Hepatocyte (in vitro differentiated cells): ENCODE measurements around the gene FGFR1OP2. TPM values are rescaled to one million over a fixed set of nuclear protein-coding genes. Genes with fewer than 3 reads are reported as not detected.
"Not testable (repeated sequence)": the region's sequence is repeated elsewhere in the genome, so short reads cannot be mapped to it uniquely, and the experiment has no call there.

Source experiments
- DNase-seq: peaks from one replicate; pipeline ENCODE4 v3.0.0-alpha.2; 2016; ENCODE audit warnings: low spot score
- H2AFZ ChIP-seq: fragments of 200-600 bp; sonication (generic); 2 replicates; pipeline ENCODE4 v1.6.0; 2016; ENCODE audit warnings: antibody characterized with exemption, mild to moderate bottlenecking
- H3K27ac ChIP-seq: fragments of 200-600 bp; sonication (generic); 2 replicates; pipeline ENCODE4 v1.5.1; 2016; ENCODE audit warnings: mild to moderate bottlenecking
- H3K27me3 ChIP-seq: fragments of 200-600 bp; sonication (generic); 2 replicates; pipeline ENCODE4 v1.6.1; 2016
- H3K36me3 ChIP-seq: fragments of 200-600 bp; sonication (generic); replicated peaks from 2 replicates; pipeline ENCODE4 v1.5.1; 2016; ENCODE audit warnings: low read depth; ENCODE audit not compliant: insufficient read depth
- H3K4me1 ChIP-seq: fragments of 200-600 bp; sonication (generic); 2 replicates; pipeline ENCODE4 v1.5.1; 2016; ENCODE audit warnings: mild to moderate bottlenecking, moderate library complexity; ENCODE audit not compliant: insufficient read depth
- H3K4me2 ChIP-seq: fragments of 200-600 bp; sonication (generic); 2 replicates; pipeline ENCODE4 v1.6.0; 2016
- H3K4me3 ChIP-seq: fragments of 200-600 bp; sonication (generic); 2 replicates; pipeline ENCODE4 v1.5.1; 2016; ENCODE audit warnings: mild to moderate bottlenecking
- H3K79me2 ChIP-seq: fragments of 200-600 bp; sonication (generic); 2 replicates; pipeline ENCODE4 v1.6.0; 2017; ENCODE audit warnings: mild to moderate bottlenecking
- H3K9me2 ChIP-seq: fragments of 200-600 bp; sonication (generic); replicated peaks from 2 replicates; pipeline ENCODE4 v1.6.0; 2017; ENCODE audit warnings: mild to moderate bottlenecking; ENCODE audit not compliant: insufficient read depth
- H3K9me3 ChIP-seq: fragments of 200-600 bp; sonication (generic); 2 replicates; pipeline ENCODE4 v1.5.1; 2016; ENCODE audit warnings: low read depth, mild to moderate bottlenecking
- H4K20me1 ChIP-seq: fragments of 200-600 bp; sonication (generic); 2 replicates; pipeline ENCODE4 v1.6.0; 2016; ENCODE audit warnings: mild to moderate bottlenecking; ENCODE audit not compliant: insufficient read depth, poor library complexity, severe bottlenecking
- CTCF ChIP-seq: fragments of 200-600 bp; sonication (generic); IDR thresholded peaks from 2 replicates; pipeline ENCODE4 v1.5.1; 2016; ENCODE audit warnings: antibody characterized with exemption, mild to moderate bottlenecking; ENCODE audit not compliant: poor library complexity
- EZH2 ChIP-seq: fragments of 200-600 bp; sonication (generic); IDR thresholded peaks from 2 replicates; pipeline ENCODE4 v1.6.1; 2016; ENCODE audit warnings: antibody characterized with exemption, mild to moderate bottlenecking, borderline replicate concordance
- EZH2phosphoT487 ChIP-seq: fragments of 200-600 bp; sonication (generic); IDR thresholded peaks from one replicate; pipeline ENCODE4 v1.6.1; 2018; ENCODE audit warnings: antibody characterized with exemption, mild to moderate bottlenecking, low read depth, moderate library complexity; ENCODE audit not compliant: unreplicated experiment, severe bottlenecking
- WGBS: methylation state at CpG from one replicate; pipeline ENCODE4 v1.1.6; 2016; ENCODE audit warnings: low lambda C conversion rate; ENCODE audit errors: missing lambda C conversion rate; 5-methylcytosine and 5-hydroxymethylcytosine counted together
- polyA plus RNA-seq: library from polyadenylated mRNA; unstranded; fragments of >200 nt; fragmentation: Nextera tagmentation; extraction: Ambion mirVana; gene quantifications from 2 replicates; pipeline ENCODE4 v1.2.1, GENCODE V29; 2016
- total RNA-seq: library from RNA; depleted of rRNA; stranded (reverse); fragments of >200 nt; gene quantifications from 2 replicates; pipeline ENCODE4 v1.2.3, GENCODE V29; 2014

The FGFR1OP2 gene
- total and polyA plus RNA-seq, 2 experiments from 2014 or later: 24.1 to 56.4 TPM

GRCh38 chr12:26954027-26954426, 15.8 kb downstream of the FGFR1OP2 start:
- Histone ChIP-seq H3K4me1 (no peaks in the 10 kb centered on the region), H2AFZ (no peak overlapping the region), H3K9me2 (no peaks in the 10 kb centered on the region), H3K9me3 (no peaks in the 10 kb centered on the region), H3K27ac (no peak overlapping the region), H3K36me3 (no peaks in the 10 kb centered on the region), H3K4me2 (no peak overlapping the region), H3K79me2 (peaks cover 65% of the 10 kb centered on the region), H3K4me3 (no peak overlapping the region), H4K20me1 (no peaks in the 10 kb centered on the region), H3K27me3 (no peaks in the 10 kb centered on the region)
- WGBS: 95% methylated on average over 4 of the region's 4 CpGs
- no peak for TF ChIP-seq EZH2
- DNase-seq: no peak

GRCh38 chr12:26961391-26961790, 23.1 kb downstream of the FGFR1OP2 start:
- H3K4me3 ChIP-seq, H2AFZ ChIP-seq, H3K9me2 ChIP-seq, H4K20me1 ChIP-seq, H3K9me3 ChIP-seq, H3K4me1 ChIP-seq, H3K27ac ChIP-seq, H3K4me2 ChIP-seq, H3K79me2 ChIP-seq, H3K36me3 ChIP-seq, H3K27me3 ChIP-seq, DNase-seq: not testable (repeated sequence)
- 93% methylated on average over 7 of the region's 7 CpGs for WGBS

GRCh38 chr12:26961803-26962202, 23.5 kb downstream of the FGFR1OP2 start:
- TF ChIP-seq EZH2phosphoT487 (no peak), CTCF (no peak), EZH2 (no peak)
- H2AFZ ChIP-seq: no peak overlapping the region
- H3K9me2 ChIP-seq: no peaks in the 10 kb centered on the region
- no peaks in the 10 kb centered on the region for H3K27me3 ChIP-seq
- no peaks in the 10 kb centered on the region for H3K9me3 ChIP-seq
- no peaks in the 10 kb centered on the region for H3K79me2 ChIP-seq
- no peaks in the 10 kb centered on the region for H3K4me1 ChIP-seq
- no peak overlapping the region for H3K4me2 ChIP-seq
- H4K20me1 ChIP-seq: no peaks in the 10 kb centered on the region
- H3K36me3 ChIP-seq: no peaks in the 10 kb centered on the region
- H3K27ac ChIP-seq: no peak overlapping the region
- no peak overlapping the region for H3K4me3 ChIP-seq
- 100% methylated on average over 1 of the region's 1 CpG for WGBS
- no peak for DNase-seq

- Histone ChIP-seq H3K27me3 (no peaks in the 10 kb centered on the region), H2AFZ (no peak overlapping the region), H4K20me1 (no peaks in the 10 kb centered on the region), H3K4me2 (no peak overlapping the region), H3K4me3 (no peak overlapping the region), H3K9me2 (no peaks in the 10 kb centered on the region), H3K79me2 (no peaks in the 10 kb centered on the region), H3K9me3 (no peaks in the 10 kb centered on the region), H3K36me3 (no peaks in the 10 kb centered on the region), H3K4me1 (no peaks in the 10 kb centered on the region), H3K27ac (no peak overlapping the region)
- TF ChIP-seq CTCF: no peak
- TF ChIP-seq EZH2: no peak
- 100% methylated on average over 1 of the region's 1 CpG for WGBS
- no peak for DNase-seq
Observed at GRCh38 chr12:26963413-26963812, 25.1 kb downstream of the FGFR1OP2 start.

GRCh38 chr12:26966842-26967241, 28.6 kb downstream of the FGFR1OP2 start:
- Histone ChIP-seq H3K9me2 (no peaks in the 10 kb centered on the region), H3K27ac (no peak overlapping the region), H3K36me3 (no peaks in the 10 kb centered on the region), H3K4me1 (no peaks in the 10 kb centered on the region), H3K4me3 (no peak overlapping the region), H3K4me2 (no peak overlapping the region), H3K79me2 (no peaks in the 10 kb centered on the region), H3K27me3 (no peaks in the 10 kb centered on the region), H3K9me3 (no peaks in the 10 kb centered on the region), H2AFZ (no peak overlapping the region), H4K20me1 (no peaks in the 10 kb centered on the region)
- DNase-seq: no peak
- 100% methylated on average over 3 of the region's 3 CpGs for WGBS
- no peak for TF ChIP-seq EZH2phosphoT487
